ENCODE data around the gene VWA3A.

Gene VWA3A

GRCh38 chr16:22191532-22192260, 99.4 kb downstream of the VWA3A start:
- TF ChIP-seq, protein P1, sequence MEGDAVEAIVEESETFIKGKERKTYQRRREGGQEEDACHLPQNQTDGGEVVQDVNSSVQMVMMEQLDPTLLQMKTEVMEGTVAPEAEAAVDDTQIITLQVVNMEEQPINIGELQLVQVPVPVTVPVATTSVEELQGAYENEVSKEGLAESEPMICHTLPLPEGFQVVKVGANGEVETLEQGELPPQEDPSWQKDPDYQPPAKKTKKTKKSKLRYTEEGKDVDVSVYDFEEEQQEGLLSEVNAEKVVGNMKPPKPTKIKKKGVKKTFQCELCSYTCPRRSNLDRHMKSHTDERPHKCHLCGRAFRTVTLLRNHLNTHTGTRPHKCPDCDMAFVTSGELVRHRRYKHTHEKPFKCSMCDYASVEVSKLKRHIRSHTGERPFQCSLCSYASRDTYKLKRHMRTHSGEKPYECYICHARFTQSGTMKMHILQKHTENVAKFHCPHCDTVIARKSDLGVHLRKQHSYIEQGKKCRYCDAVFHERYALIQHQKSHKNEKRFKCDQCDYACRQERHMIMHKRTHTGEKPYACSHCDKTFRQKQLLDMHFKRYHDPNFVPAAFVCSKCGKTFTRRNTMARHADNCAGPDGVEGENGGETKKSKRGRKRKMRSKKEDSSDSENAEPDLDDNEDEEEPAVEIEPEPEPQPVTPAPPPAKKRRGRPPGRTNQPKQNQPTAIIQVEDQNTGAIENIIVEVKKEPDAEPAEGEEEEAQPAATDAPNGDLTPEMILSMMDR (IDR thresholded peaks at IDR 0.05): no peak
- TF ChIP-seq ZFX (IDR thresholded peaks at IDR 0.05; ENCODE audit: borderline replicate concordance): no peak
- peak overlapping the region; percentile 88 for H3K27ac ChIP-seq

- H3K27ac ChIP-seq: peak overlapping the region; percentile 88; the same call in 1 of the 2 replicates
Measured at GRCh38 chr16:22192261-22193062, 100.1 kb downstream of the VWA3A start.

GRCh38 chr16:22193063-22193411, 100.7 kb downstream of the VWA3A start:
- H3K27ac ChIP-seq: no peak overlapping the region
- no peak for TF ChIP-seq ZFX (IDR thresholded peaks at IDR 0.05; ENCODE audit: borderline replicate concordance)
- TF ChIP-seq, protein P1 (IDR thresholded peaks at IDR 0.05): no peak

More at GRCh38 chr16:22192261-22193062, 100.1 kb downstream of the VWA3A start:
- TF ChIP-seq, protein P1 (IDR thresholded peaks at IDR 0.05): no peak
- TF ChIP-seq ZFX (IDR thresholded peaks at IDR 0.05; ENCODE audit: borderline replicate concordance): no peak

GRCh38 chr16:22194707-22195444, 102.5 kb downstream of the VWA3A start:
- TF ChIP-seq, protein P1 (IDR thresholded peaks at IDR 0.05): no peak
- TF ChIP-seq ZFX (IDR thresholded peaks at IDR 0.05; ENCODE audit: borderline replicate concordance): no peak
- H3K27ac ChIP-seq: no peak overlapping the region

GRCh38 chr16:22195445-22195694, 103.0 kb downstream of the VWA3A start:
- no peak overlapping the region for H3K27ac ChIP-seq
- TF ChIP-seq, protein P1 (IDR thresholded peaks at IDR 0.05): no peak

DNA sequence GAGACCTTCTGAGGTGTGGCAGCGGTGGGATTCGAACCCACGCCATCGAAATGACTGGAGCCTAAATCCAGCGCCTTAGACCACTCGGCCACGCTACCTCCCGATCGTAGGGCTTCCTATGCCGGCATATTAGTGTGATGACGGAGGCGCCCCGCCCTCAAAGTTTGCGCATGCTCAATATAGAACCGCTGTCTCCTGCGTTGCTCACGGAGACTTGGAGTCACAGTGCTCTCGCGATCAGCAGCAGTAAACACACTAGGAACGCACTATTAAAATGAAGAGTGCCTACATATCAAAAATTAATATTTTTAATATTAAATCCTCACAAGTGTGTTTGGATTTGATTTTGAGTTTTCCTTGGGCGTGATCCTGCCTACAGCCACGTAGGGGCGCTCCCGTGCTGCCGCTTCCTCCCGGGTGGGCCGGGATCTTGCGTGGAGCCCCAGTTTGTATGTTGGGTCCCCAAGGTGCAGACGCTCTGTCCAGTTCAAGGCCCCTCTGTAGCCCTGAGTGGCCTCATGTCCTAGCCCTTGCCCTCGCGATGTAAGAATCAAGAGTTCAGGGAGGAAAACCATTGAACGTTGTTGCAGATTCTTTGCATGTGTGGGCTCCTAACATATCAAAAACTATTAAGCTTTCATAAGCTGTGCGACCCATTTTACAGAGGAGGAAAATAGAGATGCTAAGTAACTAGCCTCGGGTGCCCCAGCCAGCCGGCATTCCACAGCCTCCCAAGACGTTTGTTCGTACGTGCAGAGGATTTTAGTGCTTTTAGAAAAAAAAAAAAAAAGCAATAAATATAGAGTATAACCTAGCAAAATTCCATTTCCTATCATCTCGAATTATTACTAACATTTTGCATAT, 103.6 kb downstream of the VWA3A start:
- H3K27ac ChIP-seq: peak overlapping the region; percentile 51
- TF ChIP-seq, protein P1 (IDR thresholded peaks at IDR 0.05): peak; percentile 97
- no peak for TF ChIP-seq ZFX (IDR thresholded peaks at IDR 0.05; ENCODE audit: borderline replicate concordance)

DNA sequence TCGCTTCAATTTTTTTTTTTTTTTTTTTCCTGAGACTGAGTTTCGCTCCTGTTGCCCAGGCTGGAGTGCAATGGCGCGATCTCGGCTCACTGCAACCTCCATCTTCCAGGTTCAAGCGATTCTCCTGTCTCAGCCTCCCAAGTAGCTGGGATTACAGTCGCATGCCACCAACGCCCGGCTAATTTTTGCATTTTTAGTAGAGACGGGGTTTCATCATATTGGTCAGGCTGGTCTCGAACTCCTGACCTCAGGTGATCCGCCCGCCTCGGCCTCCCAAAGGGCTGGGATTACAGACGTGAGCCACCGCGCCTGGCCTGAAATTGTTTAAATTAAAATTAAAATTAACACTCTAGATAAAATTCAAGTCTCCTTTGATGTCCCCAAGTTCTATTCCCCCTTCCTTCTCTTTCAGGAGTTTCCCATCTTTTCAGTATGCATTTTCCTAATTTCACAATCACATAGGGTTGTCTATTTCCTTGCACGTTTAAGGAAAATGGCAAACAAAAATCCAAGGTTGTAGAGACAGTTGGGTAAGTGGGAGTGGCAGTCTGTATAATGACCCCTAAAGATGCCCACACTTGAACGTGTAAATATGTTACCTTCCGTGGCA, 104.3 kb downstream of the VWA3A start:
- peak overlapping the region; percentile 51 for H3K27ac ChIP-seq

Measured in 22Rv1 (cell line).